AG10803 (cell line): ENCODE results near the gene LMX1B.

Source experiments
- DNase-seq: peaks from one replicate; pipeline ENCODE4 v3.0.0; 2010; ENCODE audit warnings: low read depth
- H3K4me3 ChIP-seq: 2 replicates; pipeline ENCODE4 v1.5.1; 2011; ENCODE audit warnings: mild to moderate bottlenecking, low read length, control low read depth
- CTCF ChIP-seq: conservative IDR thresholded peaks from 2 replicates; pipeline ENCODE4 v1.5.1; 2011; ENCODE audit warnings: mild to moderate bottlenecking, low read length, control low read depth, inconsistent platforms

The LMX1B gene

GRCh38 chr9:126588491-126589168 is 25.1 kb upstream of the LMX1B start:
- no peak for TF ChIP-seq CTCF
- no peak for DNase-seq
- no peak overlapping the region for H3K4me3 ChIP-seq

- DNase-seq = no peak
- H3K4me3 ChIP-seq = no peak overlapping the region
- no peak for TF ChIP-seq CTCF
Observed at GRCh38 chr9:126589349-126589748, 24.4 kb upstream of the LMX1B start.

GRCh38 chr9:126591083-126591482 is 22.6 kb upstream of the LMX1B start:
- TF ChIP-seq CTCF = no peak
- no peak overlapping the region for H3K4me3 ChIP-seq
- no peak for DNase-seq

GRCh38 chr9:126591922-126592321 is 21.8 kb upstream of the LMX1B start:
- H3K4me3 ChIP-seq = no peak overlapping the region
- no peak for TF ChIP-seq CTCF
- DNase-seq = no peak

GRCh38 chr9:126592461-126592860 is 21.3 kb upstream of the LMX1B start:
- no peak for TF ChIP-seq CTCF
- no peak for DNase-seq
- no peak overlapping the region for H3K4me3 ChIP-seq

- no peak for DNase-seq
- no peak overlapping the region for H3K4me3 ChIP-seq
- no peak for TF ChIP-seq CTCF
Observed at GRCh38 chr9:126595982-126596381, 17.7 kb upstream of the LMX1B start.

- no peak for DNase-seq
- TF ChIP-seq CTCF = no peak; the same call in 1 of the 2 replicates
- H3K4me3 ChIP-seq = no peak overlapping the region
Observed at GRCh38 chr9:126599047-126599650, 14.6 kb upstream of the LMX1B start.
